PC-9 (cell line): ENCODE data around the gene PIK3R4.

Source experiments
- EZH2 ChIP-seq: fragments of 200-600 bp; sonication (generic); IDR thresholded peaks from 2 replicates; pipeline ENCODE4 v1.8.0; 2017; ENCODE audit warnings: antibody characterized with exemption, low read depth
- TF ChIP-seq, protein P1 (sequence below): fragments of 200-600 bp; sonication (generic); conservative IDR thresholded peaks from 2 replicates; pipeline ENCODE4 v1.6.1; 2017; ENCODE audit warnings: mixed run types, antibody characterized with exemption, mild to moderate bottlenecking, moderate library complexity

DNA sequence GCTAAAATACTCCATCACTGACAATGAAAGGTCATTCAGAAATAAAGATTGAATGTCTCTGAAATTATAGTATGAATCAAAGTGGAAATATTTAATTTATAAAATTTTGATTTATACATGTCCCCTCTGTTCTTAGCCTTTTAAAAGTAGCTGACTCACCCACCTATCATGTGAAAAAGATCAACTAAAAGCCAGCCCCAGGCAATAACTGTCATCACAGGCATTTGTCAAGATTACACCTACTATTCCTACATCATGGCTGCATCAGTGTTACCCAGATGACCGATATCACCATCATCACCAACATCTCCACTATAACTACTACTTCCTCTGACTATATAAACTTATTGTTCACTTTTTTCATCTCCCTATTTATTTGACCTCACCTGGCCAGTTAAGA is 14.3 kb upstream of the PIK3R4 start:
- TF ChIP-seq, protein P1, sequence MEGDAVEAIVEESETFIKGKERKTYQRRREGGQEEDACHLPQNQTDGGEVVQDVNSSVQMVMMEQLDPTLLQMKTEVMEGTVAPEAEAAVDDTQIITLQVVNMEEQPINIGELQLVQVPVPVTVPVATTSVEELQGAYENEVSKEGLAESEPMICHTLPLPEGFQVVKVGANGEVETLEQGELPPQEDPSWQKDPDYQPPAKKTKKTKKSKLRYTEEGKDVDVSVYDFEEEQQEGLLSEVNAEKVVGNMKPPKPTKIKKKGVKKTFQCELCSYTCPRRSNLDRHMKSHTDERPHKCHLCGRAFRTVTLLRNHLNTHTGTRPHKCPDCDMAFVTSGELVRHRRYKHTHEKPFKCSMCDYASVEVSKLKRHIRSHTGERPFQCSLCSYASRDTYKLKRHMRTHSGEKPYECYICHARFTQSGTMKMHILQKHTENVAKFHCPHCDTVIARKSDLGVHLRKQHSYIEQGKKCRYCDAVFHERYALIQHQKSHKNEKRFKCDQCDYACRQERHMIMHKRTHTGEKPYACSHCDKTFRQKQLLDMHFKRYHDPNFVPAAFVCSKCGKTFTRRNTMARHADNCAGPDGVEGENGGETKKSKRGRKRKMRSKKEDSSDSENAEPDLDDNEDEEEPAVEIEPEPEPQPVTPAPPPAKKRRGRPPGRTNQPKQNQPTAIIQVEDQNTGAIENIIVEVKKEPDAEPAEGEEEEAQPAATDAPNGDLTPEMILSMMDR, result no peak
- TF ChIP-seq EZH2, result no peak
